HG02763 (cell line): Measurements from ENCODE around the gene HOXA11.

Experiments
- ATAC-seq: cut with Tn5 transposase; IDR thresholded peaks from one replicate; pipeline ENCODE4 v1.9.1; 2021; ENCODE audit warnings: mild to moderate bottlenecking, moderate library complexity; ENCODE audit not compliant: unreplicated experiment

HOXA11 gene

DNA sequence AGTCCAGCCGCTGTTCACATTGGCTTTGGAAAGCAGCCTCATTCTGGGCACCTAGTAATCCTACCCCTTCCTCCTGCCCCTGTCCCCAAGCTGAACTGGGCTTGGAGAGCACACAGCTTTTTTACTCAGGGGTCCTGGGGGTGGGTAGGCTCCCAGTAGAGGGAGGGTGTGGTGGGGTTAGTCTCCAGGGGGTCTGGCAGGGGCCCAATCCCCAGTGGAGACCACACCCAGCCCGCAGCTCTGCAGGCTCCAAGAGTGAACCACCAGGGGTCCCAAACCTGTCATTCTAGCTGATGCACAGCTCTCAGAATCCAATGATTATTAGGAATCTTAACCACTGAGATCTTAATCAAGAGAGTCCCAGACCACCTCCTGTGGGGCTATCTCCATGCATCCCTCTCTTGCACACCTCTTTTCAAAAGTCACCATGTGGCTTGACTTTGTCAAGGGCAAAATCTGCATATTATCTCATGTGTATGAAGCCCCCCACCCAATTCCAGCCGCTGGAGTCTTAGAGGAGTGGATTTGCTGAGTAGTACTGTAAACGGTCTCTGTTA, 2.7 kb downstream of the HOXA11 start:
- no peak for ATAC-seq

DNA sequence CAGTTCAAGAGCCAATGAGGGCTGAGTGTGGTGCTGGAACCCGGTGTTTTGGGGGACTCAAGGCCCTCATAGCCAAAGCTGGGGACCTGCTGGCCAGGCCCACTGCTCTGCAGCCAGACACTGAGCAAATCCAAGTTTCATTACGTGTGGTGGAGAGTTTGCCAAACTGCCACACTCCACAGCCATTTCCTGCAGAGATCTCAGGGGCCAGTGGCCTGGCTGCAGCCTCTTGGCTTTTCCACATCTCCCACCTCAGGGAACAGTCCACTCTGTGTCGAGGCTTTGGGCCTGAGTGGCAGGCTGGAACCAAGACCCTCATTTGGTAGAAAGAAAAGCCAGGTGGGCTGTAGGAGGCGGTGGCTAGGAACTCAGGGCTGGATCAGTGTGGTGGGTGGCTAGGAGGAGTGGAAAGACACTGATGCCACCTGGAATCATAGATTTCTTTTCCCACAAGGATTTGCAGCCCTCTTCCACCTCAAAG, 3.2 kb downstream of the HOXA11 start:
- no peak for ATAC-seq

DNA sequence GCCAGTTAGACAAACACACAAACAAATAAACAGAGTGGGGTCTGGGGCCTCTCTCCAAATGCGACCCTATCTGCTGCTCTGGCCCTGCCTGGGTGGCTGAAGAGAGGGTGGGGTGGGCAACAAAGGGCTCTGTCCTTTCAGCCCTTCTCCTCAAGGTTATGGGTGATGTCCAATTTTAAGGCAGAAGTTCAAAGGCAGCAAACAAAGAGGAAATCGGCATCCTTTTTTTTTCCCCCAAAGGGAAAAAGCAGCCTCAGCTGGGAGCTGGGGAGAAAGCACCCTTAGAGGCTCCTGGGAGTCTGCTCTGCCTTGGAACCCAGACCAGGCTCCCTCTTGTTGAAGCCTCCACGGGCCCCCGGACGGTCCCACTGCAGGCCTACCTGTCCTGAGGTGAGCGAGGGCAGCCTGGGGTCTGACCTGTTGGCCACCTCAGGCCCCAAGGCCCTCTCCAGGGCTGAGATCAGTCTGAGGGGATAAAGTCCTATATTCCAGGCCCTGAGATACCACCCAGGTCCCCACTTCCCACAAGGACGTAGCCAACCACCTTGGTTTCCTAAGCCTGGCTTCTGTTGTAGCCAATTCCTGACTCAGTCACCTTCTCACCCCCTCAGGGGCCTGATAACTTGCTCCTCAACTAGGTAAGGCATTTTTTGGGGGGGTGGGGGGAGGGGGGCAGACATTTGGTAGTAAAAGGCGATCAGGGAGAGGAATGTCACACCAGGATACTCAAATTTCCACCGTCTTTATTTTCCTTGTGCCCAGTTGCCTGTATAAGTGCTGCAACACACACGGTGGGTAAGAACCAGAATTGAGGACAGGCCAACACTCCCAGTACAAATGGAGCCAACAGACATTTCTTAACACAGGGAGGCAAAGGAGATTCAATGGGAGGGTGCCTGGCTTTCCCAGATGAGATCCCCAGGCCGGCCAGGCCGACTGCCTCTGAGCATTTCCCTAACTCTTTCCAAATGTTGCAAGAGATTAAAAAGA, 4.3 kb downstream of the HOXA11 start:
- ATAC-seq = no peak

GRCh38 chr7:27179503-27180430, 5.3 kb downstream of the HOXA11 start:
- ATAC-seq = no peak

- ATAC-seq = no peak
Observed at GRCh38 chr7:27179030-27179429, 6.0 kb downstream of the HOXA11 start.

- ATAC-seq = no peak
Observed at GRCh38 chr7:27178366-27178765, 6.7 kb downstream of the HOXA11 start.

DNA sequence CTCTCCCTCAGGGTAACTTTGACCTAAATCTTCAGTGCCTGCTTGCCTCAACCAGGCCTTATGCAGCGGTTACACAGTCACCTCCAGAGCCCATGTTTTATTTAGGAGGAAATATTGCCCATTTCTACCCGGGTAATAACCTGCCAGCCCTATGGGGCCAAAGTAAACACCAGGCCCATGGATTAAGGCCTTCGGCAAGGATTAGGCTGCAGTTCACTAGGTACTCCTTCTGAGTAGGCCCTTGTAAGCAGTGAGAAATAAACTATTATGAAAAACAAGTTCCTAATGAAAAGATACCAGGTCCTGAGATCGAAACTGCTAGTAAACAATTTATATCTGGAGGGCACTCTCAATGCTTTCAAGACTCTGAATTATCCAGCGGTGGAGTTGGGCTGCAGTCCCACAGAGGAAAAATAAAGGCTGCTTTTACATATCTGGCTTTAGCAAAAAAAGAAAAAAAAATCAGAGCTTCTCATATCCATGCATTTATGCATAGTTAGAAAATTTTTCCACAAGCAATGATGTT, 7.2 kb downstream of the HOXA11 start:
- ATAC-seq = no peak

- ATAC-seq = no peak
Observed at GRCh38 chr7:27176962-27177794, 7.9 kb downstream of the HOXA11 start.

GRCh38 chr7:27176524-27176845, 8.5 kb downstream of the HOXA11 start:
- no peak for ATAC-seq

GRCh38 chr7:27175626-27176523, 9.2 kb downstream of the HOXA11 start:
- ATAC-seq = no peak

- ATAC-seq = no peak
Observed at GRCh38 chr7:27174874-27175625, 10.0 kb downstream of the HOXA11 start.

DNA sequence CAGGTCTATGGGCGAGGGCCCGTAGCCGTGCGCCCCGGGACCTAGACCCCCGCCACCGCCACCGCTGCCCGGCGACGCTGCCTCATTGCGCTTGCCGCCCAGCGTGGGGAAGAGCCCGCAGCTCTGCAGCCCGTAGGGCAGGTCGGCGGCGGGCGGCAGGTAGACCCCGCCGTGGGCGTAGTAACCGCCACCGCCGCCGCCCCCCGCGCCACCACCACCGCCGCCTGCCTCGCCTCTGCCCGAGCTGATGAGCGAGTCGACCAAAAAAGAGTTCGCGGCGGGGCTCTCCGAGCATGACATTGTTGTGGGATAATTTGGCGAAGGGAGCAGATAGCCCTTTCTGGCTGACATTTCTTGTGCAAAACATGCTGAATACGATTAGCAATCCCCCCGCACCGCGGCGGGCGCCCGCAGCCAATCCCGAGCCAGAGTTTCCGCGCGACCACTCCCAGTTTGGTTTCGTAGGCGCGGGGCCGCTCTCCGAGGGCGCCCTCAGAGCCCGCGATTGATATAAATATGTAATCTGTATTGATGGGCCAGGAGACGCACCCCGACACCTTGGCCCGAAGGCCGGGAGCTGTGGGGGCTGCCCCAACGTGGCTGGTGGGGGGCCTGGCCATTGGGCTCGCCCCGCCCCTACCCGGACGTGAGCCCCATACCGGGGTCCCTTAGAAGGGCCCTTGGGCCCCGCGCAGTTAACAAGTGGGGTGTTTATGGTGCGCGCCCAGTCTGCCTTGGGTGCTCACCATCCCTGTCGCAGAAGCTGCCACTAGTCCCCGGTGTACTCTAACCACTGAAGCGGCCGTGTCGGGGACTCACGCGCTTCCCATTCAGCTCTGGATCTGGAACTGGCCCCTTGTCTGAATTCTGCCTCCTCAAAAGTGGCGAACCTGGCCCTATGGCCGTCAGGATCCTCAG, 10.8 kb downstream of the HOXA11 start, which contains the start of gene HOXA10:
HOXA10 (minus strand) TSS at position 365 of the 918 bp plus-strand sequence; CDS start at position 351, 14 bp downstream.
- ATAC-seq = no peak

DNA sequence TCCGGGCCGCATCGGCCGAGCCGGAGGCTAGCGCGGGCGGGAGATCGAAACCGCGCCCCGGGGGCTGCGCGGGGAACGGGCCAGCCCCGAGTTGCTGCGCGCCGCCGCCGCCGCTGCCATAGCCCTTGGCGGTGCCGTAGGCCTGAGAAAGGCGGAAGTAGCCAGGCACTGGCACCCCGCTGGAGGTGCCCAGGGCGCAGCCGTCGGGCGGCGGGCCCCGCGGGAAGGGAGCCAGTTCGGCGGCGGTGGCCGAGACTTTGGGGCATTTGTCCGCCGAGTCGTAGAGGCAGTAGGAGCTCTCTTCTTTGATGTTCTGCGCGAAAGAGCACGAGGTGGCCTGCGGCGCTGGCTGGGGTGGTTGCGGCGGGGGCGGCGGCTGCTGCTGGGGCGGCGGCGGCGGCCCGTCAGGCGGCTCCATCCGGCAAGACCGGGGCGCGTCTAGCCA, 11.5 kb downstream of the HOXA11 start:
- no peak for ATAC-seq

GRCh38 chr7:27172823-27173510, 12.1 kb downstream of the HOXA11 start:
- ATAC-seq = no peak

DNA sequence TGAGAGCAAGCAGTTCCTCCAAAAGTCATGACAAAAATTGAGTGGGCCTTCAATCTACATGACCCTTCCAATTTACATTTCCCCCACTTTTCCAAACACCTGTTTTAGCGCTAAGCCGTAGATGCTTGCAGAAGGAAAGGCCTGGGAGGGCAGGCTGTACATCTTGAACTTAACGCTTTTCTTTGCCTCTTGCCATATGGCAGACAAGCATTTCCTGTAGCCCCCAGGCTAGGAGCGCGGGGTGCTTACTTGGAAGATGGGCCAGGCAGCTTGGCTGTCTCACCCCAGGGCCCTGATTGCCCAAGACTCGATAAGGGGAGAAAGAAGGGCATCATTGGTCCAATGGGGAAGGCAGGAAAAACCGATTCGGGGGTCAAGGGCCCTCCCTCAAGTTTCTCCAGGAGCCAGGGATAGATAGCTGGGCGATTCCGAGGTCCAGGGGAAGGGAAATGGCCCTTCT, 12.7 kb downstream of the HOXA11 start:
- ATAC-seq = no peak

DNA sequence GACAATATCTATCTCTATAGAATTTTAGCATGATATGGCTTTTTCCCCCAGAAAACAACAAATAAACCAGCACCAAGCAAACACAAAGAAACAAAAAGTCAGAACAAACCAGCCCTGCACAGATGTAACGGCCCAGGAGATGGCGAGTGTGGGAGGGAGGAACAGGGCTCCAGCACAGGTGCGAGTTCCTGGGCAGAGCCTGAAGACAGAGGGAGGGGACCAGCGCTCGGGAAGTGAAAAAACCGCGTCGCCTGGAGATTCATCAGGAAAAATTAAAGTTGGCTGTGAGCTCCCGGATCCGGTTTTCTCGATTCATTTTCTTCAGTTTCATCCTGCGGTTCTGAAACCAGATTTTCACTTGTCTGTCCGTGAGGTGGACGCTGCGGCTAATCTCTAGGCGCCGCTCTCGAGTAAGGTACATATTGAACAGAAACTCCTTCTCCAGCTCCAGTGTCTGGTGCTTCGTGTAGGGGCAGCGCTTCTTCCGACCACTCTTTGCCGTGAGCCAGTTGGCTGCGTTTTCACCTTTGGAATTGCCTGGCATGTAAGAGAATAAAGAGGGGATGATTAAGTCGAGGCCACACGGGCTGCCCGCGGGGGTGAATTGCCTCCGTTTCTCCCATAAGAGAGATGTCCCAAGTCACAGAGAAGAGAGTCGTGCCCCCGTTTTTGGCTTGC, 13.3 kb downstream of the HOXA11 start:
- no peak for ATAC-seq
